Mesenchymal stem cell (in vitro differentiated cells and primary cell): ENCODE data around the gene DOC2B.

ENCODE experiments used
- DNase-seq: peaks from one replicate; pipeline ENCODE4 v3.0.0-alpha.2; 2013
- H2AFZ ChIP-seq: one replicate; pipeline ENCODE4 v1.6.1; 2013; ENCODE audit warnings: low read depth, mild to moderate bottlenecking, control low read depth, inconsistent platforms, low read length, moderate library complexity
- H2AK5ac ChIP-seq: 2 replicates; pipeline ENCODE4 v1.6.1; 2013; ENCODE audit warnings: low read length, moderate library complexity, mild to moderate bottlenecking, inconsistent platforms; ENCODE audit not compliant: severe bottlenecking
- H2BK120ac ChIP-seq: one replicate; pipeline ENCODE4 v1.6.1; 2013; ENCODE audit warnings: low read depth, mild to moderate bottlenecking, inconsistent platforms, low read length, moderate library complexity
- H2BK12ac ChIP-seq, 2 experiments: one replicate each; pipeline ENCODE4 v1.6.1; 2013; ENCODE audit warnings: inconsistent platforms in 2 of 2, low read length in 2 of 2, mild to moderate bottlenecking in 2 of 2, moderate library complexity in 2 of 2, control low read depth in 1 of 2
- H2BK15ac ChIP-seq: one replicate; pipeline ENCODE4 v1.6.1; 2013; ENCODE audit warnings: mild to moderate bottlenecking, low read depth, inconsistent platforms; ENCODE audit not compliant: poor library complexity, severe bottlenecking
- H2BK5ac ChIP-seq: 2 replicates; pipeline ENCODE4 v1.6.1; 2013; ENCODE audit warnings: low read depth, mild to moderate bottlenecking, low read length, control low read depth, inconsistent platforms; ENCODE audit not compliant: poor library complexity, severe bottlenecking
- H3K14ac ChIP-seq, 2 experiments: one replicate each; pipeline ENCODE4 v1.6.1; 2013; ENCODE audit warnings: inconsistent platforms in 2 of 2, low read length in 2 of 2, control low read depth in 1 of 2, mild to moderate bottlenecking in 1 of 2, moderate library complexity in 1 of 2
- H3K18ac ChIP-seq, 2 experiments: one replicate each; pipeline ENCODE4 v1.6.1; 2013; ENCODE audit warnings: inconsistent platforms in 2 of 2, low read length in 2 of 2, control low read depth in 1 of 2, low read depth in 1 of 2, mild to moderate bottlenecking in 1 of 2
- H3K23ac ChIP-seq, 2 experiments: one replicate each; pipeline ENCODE4 v1.6.1; 2013; ENCODE audit warnings: inconsistent platforms in 2 of 2, low read length in 2 of 2, mild to moderate bottlenecking in 2 of 2, moderate library complexity in 2 of 2, control low read depth in 1 of 2
- H3K27ac ChIP-seq: 2 replicates; pipeline ENCODE4 v1.5.1; 2013; ENCODE audit warnings: mild to moderate bottlenecking, moderate library complexity, low read length, control low read depth, inconsistent platforms; ENCODE audit not compliant: poor library complexity, severe bottlenecking
- H3K27me3 ChIP-seq, 2 experiments: 2 replicates each; pipeline versions ENCODE4 v1.6.1 to v1.7.0; 2013; ENCODE audit warnings: low read length in 2 of 2, mild to moderate bottlenecking in 2 of 2, moderate library complexity in 2 of 2, control low read depth in 1 of 2, inconsistent platforms in 1 of 2; ENCODE audit not compliant: control insufficient read depth in 1 of 2, insufficient read depth in 1 of 2
- H3K36me3 ChIP-seq, 2 experiments: 2 replicates each; pipeline versions ENCODE4 v1.6.1 to v1.7.0; 2013; ENCODE audit warnings: low read length in 2 of 2, control low read depth in 1 of 2, inconsistent platforms in 1 of 2, low read depth in 1 of 2, mild to moderate bottlenecking in 1 of 2; ENCODE audit not compliant: insufficient read depth in 2 of 2, control insufficient read depth in 1 of 2
- H3K4ac ChIP-seq, 2 experiments: one replicate each; pipeline ENCODE4 v1.6.1; 2013; ENCODE audit warnings: inconsistent platforms in 2 of 2, low read length in 2 of 2, mild to moderate bottlenecking in 2 of 2, moderate library complexity in 2 of 2, control low read depth in 1 of 2, low read depth in 1 of 2
- H3K4me1 ChIP-seq: 2 replicates; pipeline ENCODE4 v1.6.1; 2013; ENCODE audit warnings: low read depth, low read length, control low read depth; ENCODE audit not compliant: control insufficient read depth, insufficient read depth
- H3K4me2 ChIP-seq: 2 replicates; pipeline ENCODE4 v1.6.1; 2013; ENCODE audit warnings: low read length, mild to moderate bottlenecking, inconsistent platforms; ENCODE audit not compliant: poor library complexity, severe bottlenecking
- H3K4me3 ChIP-seq, 2 experiments: 2 replicates each; pipeline versions ENCODE4 v1.5.1 to v1.7.0; 2013; ENCODE audit warnings: low read length in 2 of 2, mild to moderate bottlenecking in 2 of 2, control low read depth in 1 of 2, low read depth in 1 of 2; ENCODE audit not compliant: insufficient read depth in 1 of 2
- H3K79me1 ChIP-seq: replicated peaks from 2 replicates; pipeline ENCODE4 v1.6.1; 2013; ENCODE audit warnings: mild to moderate bottlenecking, control low read depth, low read length, inconsistent platforms; ENCODE audit not compliant: poor library complexity, severe bottlenecking
- H3K9ac ChIP-seq: 2 replicates; pipeline ENCODE4 v1.7.0; 2013; ENCODE audit warnings: mild to moderate bottlenecking, low read length, moderate library complexity
- H3K9me3 ChIP-seq: 2 replicates; pipeline ENCODE4 v1.7.0; 2013; ENCODE audit warnings: mild to moderate bottlenecking, low read length; ENCODE audit not compliant: control insufficient read depth
- H4K8ac ChIP-seq: one replicate; pipeline ENCODE4 v1.6.1; 2013; ENCODE audit warnings: inconsistent platforms, mild to moderate bottlenecking, low read length, moderate library complexity
- H4K91ac ChIP-seq: one replicate; pipeline ENCODE4 v1.6.1; 2013; ENCODE audit warnings: mild to moderate bottlenecking, low read length, inconsistent platforms
- WGBS: methylation state at CpG from one replicate; pipeline ENCODE4 v1.1.7; 2013; ENCODE audit warnings: mixed read lengths; 5-methylcytosine and 5-hydroxymethylcytosine counted together

Gene DOC2B

DNA sequence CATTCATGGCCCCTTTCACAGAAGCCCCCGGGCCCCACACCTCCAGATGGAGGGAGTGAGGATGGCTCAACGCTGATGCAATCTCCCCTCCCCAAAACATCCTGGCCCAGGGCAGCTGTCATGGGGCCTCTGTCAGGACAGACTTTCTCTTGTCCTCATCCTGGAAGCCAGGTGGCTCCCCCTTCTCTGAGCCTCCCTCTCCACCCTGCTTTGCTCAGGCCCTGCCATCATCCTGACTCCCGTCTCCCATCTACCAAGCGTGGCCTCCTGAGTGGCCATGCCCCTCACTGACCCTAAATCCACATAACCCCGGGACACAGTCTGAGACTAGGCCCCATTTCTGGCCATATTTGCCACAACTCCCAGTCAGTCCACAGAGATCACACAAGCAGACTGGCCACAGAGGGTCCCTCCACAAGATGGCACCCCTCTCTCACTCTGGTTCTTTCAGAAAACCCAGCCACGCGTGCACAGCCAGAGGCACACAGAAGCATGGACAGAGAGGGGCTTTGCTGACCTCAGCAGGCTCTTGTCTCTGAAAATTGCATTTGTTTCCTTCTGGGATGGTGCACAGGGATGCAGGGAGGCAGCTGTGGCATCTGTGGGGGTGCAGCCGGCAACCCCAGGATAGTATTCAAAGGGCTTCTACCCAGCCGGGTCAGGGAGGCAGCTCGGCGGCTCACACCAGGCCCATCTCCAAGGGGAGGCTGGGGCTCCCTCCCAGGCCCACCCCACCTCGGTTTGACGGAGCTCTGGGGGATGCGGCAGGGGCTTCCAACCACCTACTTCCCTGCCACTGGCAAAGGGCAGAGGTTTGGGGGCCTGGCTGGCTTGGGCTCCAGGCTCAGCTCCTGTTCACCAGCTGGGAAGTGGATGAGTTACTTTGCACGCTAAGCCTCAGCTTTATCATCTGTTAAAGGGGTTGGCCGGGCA, 16.9 kb downstream of the DOC2B start:
- Histone ChIP-seq H3K14ac (no peak overlapping the region), H2BK15ac (no peak overlapping the region), H3K79me1 (no peaks in the 10 kb centered on the region), H3K27ac (no peak overlapping the region), H2BK5ac (no peak overlapping the region), H3K27me3 (peaks cover 10 to 37% of the 10 kb centered on the region in 2 experiments), H2AFZ (no peak overlapping the region), H3K4me1 (peaks cover 5% of the 10 kb centered on the region), H3K36me3 (peaks cover 0 to 2% of the 10 kb centered on the region in 2 experiments), H3K18ac (no peak overlapping the region), H2BK120ac (no peak overlapping the region), H2AK5ac (no peak overlapping the region), H3K4me3 (no peak overlapping the region), H4K91ac (no peak overlapping the region), H3K9ac (no peak overlapping the region), H3K4me2 (no peak overlapping the region), H3K23ac (no peak overlapping the region), H3K9me3 (no peaks in the 10 kb centered on the region), H4K8ac (no peak overlapping the region), H2BK12ac (no peak overlapping the region), H3K4ac (no peak overlapping the region)
- 76% methylated on average over 16 of the region's 16 CpGs for WGBS
- DNase-seq, result peak; percentile 53

DNA sequence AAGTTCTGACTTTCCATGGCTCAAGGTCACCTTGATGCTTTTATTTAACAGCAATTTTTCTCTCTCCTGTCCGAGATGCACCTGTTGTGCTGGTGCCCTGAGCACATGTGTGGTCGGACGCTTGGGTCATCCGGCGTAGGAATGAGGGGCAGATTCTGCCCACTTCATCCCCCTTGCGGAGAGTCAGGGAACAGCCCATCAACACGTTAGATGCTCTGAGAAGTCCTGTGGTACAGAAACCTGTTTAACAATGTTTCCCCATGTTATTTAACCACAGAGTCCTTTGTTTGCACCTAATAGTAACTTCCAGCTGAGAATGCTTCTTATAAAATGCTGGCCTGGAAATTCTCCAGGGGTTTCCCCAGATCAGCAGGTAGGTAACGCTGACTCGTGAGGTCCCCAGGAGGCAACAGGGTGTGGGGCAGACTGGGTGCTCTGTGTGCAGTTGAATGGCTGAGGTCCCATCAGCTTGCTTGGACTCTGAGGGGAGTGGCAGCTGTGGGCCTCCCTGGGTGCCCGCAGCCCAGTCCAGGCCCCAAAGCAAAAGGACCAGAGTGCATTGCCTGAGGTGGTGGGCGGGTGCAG, 17.8 kb downstream of the DOC2B start:
- peaks cover 10 to 28% of the 10 kb centered on the region in 2 experiments for H3K27me3 ChIP-seq
- no peak overlapping the region for H3K4me3 ChIP-seq
- no peak overlapping the region for H3K4ac ChIP-seq
- DNase-seq, result peak; percentile 20
- 67% methylated on average over 11 of the region's 11 CpGs for WGBS
- H3K9ac ChIP-seq, result no peak overlapping the region
- no peak overlapping the region for H2BK12ac ChIP-seq
- no peak overlapping the region for H2BK15ac ChIP-seq
- no peak overlapping the region for H2BK120ac ChIP-seq
- peaks cover 5% of the 10 kb centered on the region for H3K4me1 ChIP-seq
- H2BK5ac ChIP-seq, result no peak overlapping the region
- no peak overlapping the region for H3K14ac ChIP-seq
- H4K8ac ChIP-seq, result no peak overlapping the region
- no peak overlapping the region for H3K4me2 ChIP-seq
- no peaks in the 10 kb centered on the region for H3K9me3 ChIP-seq
- H2AFZ ChIP-seq, result no peak overlapping the region
- peaks cover 0 to 2% of the 10 kb centered on the region in 2 experiments for H3K36me3 ChIP-seq
- no peaks in the 10 kb centered on the region for H3K79me1 ChIP-seq
- H4K91ac ChIP-seq, result no peak overlapping the region
- no peak overlapping the region for H2AK5ac ChIP-seq
- H3K23ac ChIP-seq, result no peak overlapping the region
- H3K18ac ChIP-seq, result no peak overlapping the region
- no peak overlapping the region for H3K27ac ChIP-seq

DNA sequence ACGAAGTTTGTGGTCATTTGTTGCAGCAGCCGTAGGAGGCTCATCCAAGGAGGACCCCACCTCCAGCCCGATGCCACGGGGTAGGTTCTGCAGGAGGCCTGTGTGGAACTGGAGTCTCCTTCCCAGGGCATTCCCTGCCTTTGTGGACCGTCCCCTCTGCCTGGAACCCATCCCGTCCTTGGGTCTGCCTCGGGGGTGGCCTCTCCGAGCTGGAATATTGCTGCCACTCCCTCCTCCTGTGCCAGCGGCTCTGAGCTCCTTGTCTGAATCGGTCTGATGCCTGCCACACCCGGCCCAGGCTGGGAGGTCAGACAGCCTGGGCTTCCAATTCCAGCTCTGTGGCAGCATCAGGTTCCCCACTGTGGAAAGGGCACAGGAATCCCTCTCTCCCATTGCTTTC, 18.8 kb downstream of the DOC2B start:
- H2BK5ac ChIP-seq, result no peak overlapping the region
- H3K9me3 ChIP-seq, result no peaks in the 10 kb centered on the region
- H2AK5ac ChIP-seq, result no peak overlapping the region
- H3K9ac ChIP-seq, result no peak overlapping the region
- peaks cover 0 to 2% of the 10 kb centered on the region in 2 experiments for H3K36me3 ChIP-seq
- no peak overlapping the region for H3K4ac ChIP-seq
- H3K79me1 ChIP-seq, result no peaks in the 10 kb centered on the region
- H3K27ac ChIP-seq, result no peak overlapping the region
- H3K18ac ChIP-seq, result no peak overlapping the region
- no peak overlapping the region for H2BK15ac ChIP-seq
- H4K8ac ChIP-seq, result no peak overlapping the region
- no peak overlapping the region for H3K4me3 ChIP-seq
- H4K91ac ChIP-seq, result no peak overlapping the region
- 79% methylated on average over 11 of the region's 11 CpGs for WGBS
- H3K23ac ChIP-seq, result no peak overlapping the region
- H3K27me3 ChIP-seq, result peaks cover 10 to 37% of the 10 kb centered on the region in 2 experiments
- H3K4me2 ChIP-seq, result no peak overlapping the region
- H3K4me1 ChIP-seq, result peaks cover 5% of the 10 kb centered on the region
- no peak for DNase-seq
- H2AFZ ChIP-seq, result no peak overlapping the region
- no peak overlapping the region for H2BK12ac ChIP-seq
- H3K14ac ChIP-seq, result no peak overlapping the region
- no peak overlapping the region for H2BK120ac ChIP-seq

DNA sequence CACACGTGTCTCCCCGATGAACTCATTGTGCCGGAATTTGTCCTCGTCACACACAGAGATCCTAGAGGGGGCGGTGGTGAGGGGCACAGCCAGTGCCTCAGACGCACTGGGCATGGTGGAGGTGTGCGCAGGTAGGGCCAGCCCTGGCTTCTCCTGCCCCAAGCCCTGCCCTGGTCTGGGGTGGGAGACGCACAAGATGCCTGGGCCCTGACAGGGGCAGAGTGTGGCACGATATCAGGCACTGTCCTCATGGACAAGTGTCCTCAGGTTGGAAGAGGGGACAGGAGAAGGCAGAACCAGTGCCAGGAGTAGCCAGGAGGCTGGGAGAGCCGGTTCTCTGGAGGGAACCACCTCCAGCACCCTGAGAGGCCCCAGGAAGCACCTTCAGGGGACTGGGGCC, 20.0 kb downstream of the DOC2B start:
- Histone ChIP-seq H3K4ac (no peak overlapping the region), H3K23ac (no peak overlapping the region), H2BK12ac (no peak overlapping the region), H3K27me3 (peaks cover 10 to 44% of the 10 kb centered on the region in 2 experiments), H2BK5ac (no peak overlapping the region), H3K14ac (no peak overlapping the region), H2BK120ac (no peak overlapping the region), H3K9me3 (no peaks in the 10 kb centered on the region), H4K8ac (no peak overlapping the region), H3K4me3 (no peak overlapping the region), H4K91ac (no peak overlapping the region), H2BK15ac (no peak overlapping the region), H2AK5ac (no peak overlapping the region), H3K36me3 (peaks cover 0 to 2% of the 10 kb centered on the region in 2 experiments), H3K79me1 (no peaks in the 10 kb centered on the region), H2AFZ (no peak overlapping the region), H3K4me1 (peaks cover 5% of the 10 kb centered on the region), H3K9ac (no peak overlapping the region), H3K18ac (no peak overlapping the region), H3K27ac (no peak overlapping the region), H3K4me2 (no peak overlapping the region)
- DNase-seq, result no peak
- WGBS, result 80% methylated on average over 10 of the region's 10 CpGs
